GM12878 (cell line): Measurements from ENCODE around the gene TAS2R42.

ENCODE experiments used
- FOXM1 ChIP-seq: IDR thresholded peaks from 2 replicates; pipeline ENCODE4 v1.6.1; 2012; ENCODE audit warnings: low read depth, mild to moderate bottlenecking, inconsistent platforms, low read length, moderate library complexity
- GABPA ChIP-seq: IDR thresholded peaks from 2 replicates; pipeline ENCODE4 v1.6.1; 2014; ENCODE audit warnings: antibody characterized with exemption, low read depth, mild to moderate bottlenecking, inconsistent platforms
- MEF2B ChIP-seq: fragments of 450-650 bp; IDR thresholded peaks from 2 replicates; pipeline ENCODE4 v1.6.1; 2018; ENCODE audit warnings: mild to moderate bottlenecking, moderate library complexity; ENCODE audit not compliant: partially characterized antibody, poor library complexity, severe bottlenecking
- POLR2A ChIP-seq: IDR thresholded peaks from 2 replicates; pipeline ENCODE4 v1.6.1; 2011; ENCODE audit warnings: low read depth, mild to moderate bottlenecking, low read length
- POLR2AphosphoS5 ChIP-seq: IDR thresholded peaks from 2 replicates; pipeline ENCODE4 v1.6.1; 2011; ENCODE audit warnings: mild to moderate bottlenecking, low read length, inconsistent platforms
- RCOR1 ChIP-seq: conservative IDR thresholded peaks from 2 replicates; pipeline ENCODE4 v1.6.1; 2012; ENCODE audit warnings: low read depth, low read length, improper control_type of control experiment
- RELA ChIP-seq: fragments of 450-650 bp; IDR thresholded peaks from 2 replicates; pipeline ENCODE4 v1.8.0; 2014; ENCODE audit warnings: borderline replicate concordance; ENCODE audit not compliant: partially characterized antibody
- TCF3 ChIP-seq: IDR thresholded peaks from 2 replicates; pipeline ENCODE4 v1.6.1; 2012; ENCODE audit warnings: low read depth, mild to moderate bottlenecking, low read length, borderline replicate concordance; ENCODE audit not compliant: insufficient read depth
- TF ChIP-seq, protein P1 (sequence below), 3 experiments: IDR thresholded peaks in 2 of 3; conservative IDR thresholded peaks in 1 of 3; 2 replicates each; pipeline ENCODE4 v1.5.1; 2011; ENCODE audit warnings: low read depth in 3 of 3, low read length in 3 of 3, mild to moderate bottlenecking in 3 of 3, control low read depth in 2 of 3, moderate library complexity in 2 of 3, inconsistent platforms in 1 of 3, mixed read lengths in 1 of 3; ENCODE audit not compliant: control insufficient read depth in 2 of 3, insufficient read depth in 1 of 3; ENCODE audit errors: extremely low read depth in 1 of 3
- TF ChIP-seq, protein P2 (sequence below): fragments of 450-650 bp; formaldehyde crosslinking; IDR thresholded peaks from 2 replicates; pipeline ENCODE4 v1.4.0; 2020; ENCODE audit warnings: mild to moderate bottlenecking, moderate library complexity
- TF ChIP-seq, protein P3 (sequence below): IDR thresholded peaks from 2 replicates; pipeline ENCODE4 v1.6.1; 2011; ENCODE audit warnings: low read depth, low read length, improper control_type of control experiment, borderline replicate concordance

DNA sequence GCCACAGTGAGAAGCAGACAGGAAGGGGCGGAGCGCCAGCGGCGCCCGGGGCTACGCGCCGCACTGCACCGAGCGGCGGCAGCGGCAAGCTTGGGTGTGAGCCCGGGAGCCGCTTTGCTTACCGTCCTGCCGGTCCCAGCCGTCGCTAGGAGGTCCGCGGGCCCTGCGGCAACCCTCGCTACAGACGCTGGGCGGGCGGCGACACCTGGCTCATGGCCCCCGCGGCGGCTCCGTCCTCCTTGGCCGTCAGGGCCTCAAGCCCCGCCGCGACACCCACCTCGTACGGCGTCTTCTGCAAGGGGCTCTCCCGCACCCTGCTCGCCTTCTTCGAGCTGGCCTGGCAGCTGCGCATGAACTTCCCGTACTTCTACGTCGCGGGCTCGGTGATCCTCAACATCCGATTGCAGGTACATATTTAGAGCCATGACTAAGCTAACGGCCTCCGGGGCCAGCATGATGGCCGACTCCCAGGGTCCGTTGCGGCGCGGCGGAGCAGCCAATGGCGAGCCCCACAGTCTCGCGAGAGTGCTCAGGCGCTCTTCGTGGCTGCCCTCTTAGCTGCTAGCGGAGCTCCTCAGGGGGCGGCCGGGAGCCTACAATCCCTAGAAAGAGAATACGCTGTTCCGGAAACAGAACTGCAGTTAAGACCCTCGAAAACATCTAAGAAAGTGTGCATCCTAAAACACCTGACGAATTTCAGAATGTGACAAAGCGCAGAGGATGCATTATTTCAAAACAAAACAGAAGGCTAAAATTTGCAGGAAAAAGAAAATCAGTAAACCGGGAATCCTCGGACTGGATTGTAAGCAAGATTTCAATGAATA is 15.4 kb downstream of the TAS2R42 start, which contains the start of gene SMIM10L1:
- peak; percentile 91 for TF ChIP-seq POLR2A
- no peak for TF ChIP-seq MEF2B
- TF ChIP-seq, protein P1, sequence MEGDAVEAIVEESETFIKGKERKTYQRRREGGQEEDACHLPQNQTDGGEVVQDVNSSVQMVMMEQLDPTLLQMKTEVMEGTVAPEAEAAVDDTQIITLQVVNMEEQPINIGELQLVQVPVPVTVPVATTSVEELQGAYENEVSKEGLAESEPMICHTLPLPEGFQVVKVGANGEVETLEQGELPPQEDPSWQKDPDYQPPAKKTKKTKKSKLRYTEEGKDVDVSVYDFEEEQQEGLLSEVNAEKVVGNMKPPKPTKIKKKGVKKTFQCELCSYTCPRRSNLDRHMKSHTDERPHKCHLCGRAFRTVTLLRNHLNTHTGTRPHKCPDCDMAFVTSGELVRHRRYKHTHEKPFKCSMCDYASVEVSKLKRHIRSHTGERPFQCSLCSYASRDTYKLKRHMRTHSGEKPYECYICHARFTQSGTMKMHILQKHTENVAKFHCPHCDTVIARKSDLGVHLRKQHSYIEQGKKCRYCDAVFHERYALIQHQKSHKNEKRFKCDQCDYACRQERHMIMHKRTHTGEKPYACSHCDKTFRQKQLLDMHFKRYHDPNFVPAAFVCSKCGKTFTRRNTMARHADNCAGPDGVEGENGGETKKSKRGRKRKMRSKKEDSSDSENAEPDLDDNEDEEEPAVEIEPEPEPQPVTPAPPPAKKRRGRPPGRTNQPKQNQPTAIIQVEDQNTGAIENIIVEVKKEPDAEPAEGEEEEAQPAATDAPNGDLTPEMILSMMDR (IDR thresholded peaks at IDR 0.05 in 2 of 3, conservative IDR thresholded peaks at IDR 0.05 in 1 of 3; ENCODE audit: control insufficient read depth in 2 of 3, extremely low read depth in 1 of 3, insufficient read depth in 1 of 3, low read depth in 3 of 3, low read length in 3 of 3) = no peak
- TF ChIP-seq POLR2AphosphoS5 = peak; percentile 90
- no peak for TF ChIP-seq FOXM1
- TF ChIP-seq, protein P2, sequence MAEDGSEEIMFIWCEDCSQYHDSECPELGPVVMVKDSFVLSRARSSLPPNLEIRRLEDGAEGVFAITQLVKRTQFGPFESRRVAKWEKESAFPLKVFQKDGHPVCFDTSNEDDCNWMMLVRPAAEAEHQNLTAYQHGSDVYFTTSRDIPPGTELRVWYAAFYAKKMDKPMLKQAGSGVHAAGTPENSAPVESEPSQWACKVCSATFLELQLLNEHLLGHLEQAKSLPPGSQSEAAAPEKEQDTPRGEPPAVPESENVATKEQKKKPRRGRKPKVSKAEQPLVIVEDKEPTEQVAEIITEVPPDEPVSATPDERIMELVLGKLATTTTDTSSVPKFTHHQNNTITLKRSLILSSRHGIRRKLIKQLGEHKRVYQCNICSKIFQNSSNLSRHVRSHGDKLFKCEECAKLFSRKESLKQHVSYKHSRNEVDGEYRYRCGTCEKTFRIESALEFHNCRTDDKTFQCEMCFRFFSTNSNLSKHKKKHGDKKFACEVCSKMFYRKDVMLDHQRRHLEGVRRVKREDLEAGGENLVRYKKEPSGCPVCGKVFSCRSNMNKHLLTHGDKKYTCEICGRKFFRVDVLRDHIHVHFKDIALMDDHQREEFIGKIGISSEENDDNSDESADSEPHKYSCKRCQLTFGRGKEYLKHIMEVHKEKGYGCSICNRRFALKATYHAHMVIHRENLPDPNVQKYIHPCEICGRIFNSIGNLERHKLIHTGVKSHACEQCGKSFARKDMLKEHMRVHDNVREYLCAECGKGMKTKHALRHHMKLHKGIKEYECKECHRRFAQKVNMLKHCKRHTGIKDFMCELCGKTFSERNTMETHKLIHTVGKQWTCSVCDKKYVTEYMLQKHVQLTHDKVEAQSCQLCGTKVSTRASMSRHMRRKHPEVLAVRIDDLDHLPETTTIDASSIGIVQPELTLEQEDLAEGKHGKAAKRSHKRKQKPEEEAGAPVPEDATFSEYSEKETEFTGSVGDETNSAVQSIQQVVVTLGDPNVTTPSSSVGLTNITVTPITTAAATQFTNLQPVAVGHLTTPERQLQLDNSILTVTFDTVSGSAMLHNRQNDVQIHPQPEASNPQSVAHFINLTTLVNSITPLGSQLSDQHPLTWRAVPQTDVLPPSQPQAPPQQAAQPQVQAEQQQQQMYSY (CRISPR knock-in tag) = no peak
- TF ChIP-seq GABPA = 0 out of 2 replicates have a peak, but pooled peaks have one; percentile 37
- TF ChIP-seq RELA = no peak
- TF ChIP-seq TCF3 = 0 out of 2 replicates have a peak, but pooled peaks have one; percentile 24
- TF ChIP-seq, protein P3, sequence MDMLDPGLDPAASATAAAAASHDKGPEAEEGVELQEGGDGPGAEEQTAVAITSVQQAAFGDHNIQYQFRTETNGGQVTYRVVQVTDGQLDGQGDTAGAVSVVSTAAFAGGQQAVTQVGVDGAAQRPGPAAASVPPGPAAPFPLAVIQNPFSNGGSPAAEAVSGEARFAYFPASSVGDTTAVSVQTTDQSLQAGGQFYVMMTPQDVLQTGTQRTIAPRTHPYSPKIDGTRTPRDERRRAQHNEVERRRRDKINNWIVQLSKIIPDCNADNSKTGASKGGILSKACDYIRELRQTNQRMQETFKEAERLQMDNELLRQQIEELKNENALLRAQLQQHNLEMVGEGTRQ = no peak
- peak; percentile 98 for TF ChIP-seq RCOR1
